ENCODE results near the gene MOCOS. TPM values are rescaled to one million over a fixed set of nuclear protein-coding genes. Genes with fewer than 3 reads are reported as not detected.
"Not testable (repeated sequence)": the region's sequence is repeated elsewhere in the genome, so short reads cannot be mapped to it uniquely, and the experiment has no call there.

MOCOS gene
- total RNA-seq, 2 experiments from 2014 or later: 0.13 to 0.18 TPM

DNA sequence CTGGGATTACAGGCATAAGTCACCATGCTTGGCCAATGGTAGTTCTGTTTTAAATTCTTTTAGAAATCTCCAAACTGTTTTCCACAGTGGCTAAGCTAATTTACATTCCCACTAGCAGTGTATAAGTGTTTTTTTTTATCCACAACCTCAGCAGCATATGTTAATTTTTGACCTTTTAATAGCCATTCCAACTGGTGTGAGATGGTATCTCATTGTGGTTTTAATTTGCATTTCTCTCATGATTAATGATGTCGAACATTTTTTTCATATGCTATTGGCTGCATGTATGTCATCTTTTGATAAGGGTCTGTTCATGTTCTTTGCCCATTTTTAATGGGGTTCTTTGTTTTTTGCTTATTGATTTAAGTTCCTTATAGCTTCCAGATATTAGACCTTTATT lies 20.0 kb downstream of the MOCOS start:
- no peak for DNase-seq
- intact Hi-C loops (cut with micrococcal nuclease): no loop called here
- ChIA-PET CTCF (no interaction called here), POLR2A (no interaction called here)
- no peak overlapping the region for H3K4me3 Mint-ChIP-seq
- no peak for ATAC-seq
- H3K27me3 Mint-ChIP-seq: peaks cover 3% of the 10 kb centered on the region
- TF ChIP-seq, protein P1, sequence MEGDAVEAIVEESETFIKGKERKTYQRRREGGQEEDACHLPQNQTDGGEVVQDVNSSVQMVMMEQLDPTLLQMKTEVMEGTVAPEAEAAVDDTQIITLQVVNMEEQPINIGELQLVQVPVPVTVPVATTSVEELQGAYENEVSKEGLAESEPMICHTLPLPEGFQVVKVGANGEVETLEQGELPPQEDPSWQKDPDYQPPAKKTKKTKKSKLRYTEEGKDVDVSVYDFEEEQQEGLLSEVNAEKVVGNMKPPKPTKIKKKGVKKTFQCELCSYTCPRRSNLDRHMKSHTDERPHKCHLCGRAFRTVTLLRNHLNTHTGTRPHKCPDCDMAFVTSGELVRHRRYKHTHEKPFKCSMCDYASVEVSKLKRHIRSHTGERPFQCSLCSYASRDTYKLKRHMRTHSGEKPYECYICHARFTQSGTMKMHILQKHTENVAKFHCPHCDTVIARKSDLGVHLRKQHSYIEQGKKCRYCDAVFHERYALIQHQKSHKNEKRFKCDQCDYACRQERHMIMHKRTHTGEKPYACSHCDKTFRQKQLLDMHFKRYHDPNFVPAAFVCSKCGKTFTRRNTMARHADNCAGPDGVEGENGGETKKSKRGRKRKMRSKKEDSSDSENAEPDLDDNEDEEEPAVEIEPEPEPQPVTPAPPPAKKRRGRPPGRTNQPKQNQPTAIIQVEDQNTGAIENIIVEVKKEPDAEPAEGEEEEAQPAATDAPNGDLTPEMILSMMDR (IDR thresholded peaks at IDR 0.05): no peak
- no peak overlapping the region for H3K27ac Mint-ChIP-seq
- H3K4me1 Mint-ChIP-seq (ENCODE audit: low read depth): no peaks in the 10 kb centered on the region
- peaks cover 4% of the 10 kb centered on the region for H3K9me3 Mint-ChIP-seq
- H3K36me3 Mint-ChIP-seq (ENCODE audit: low read depth): no peaks in the 10 kb centered on the region

DNA sequence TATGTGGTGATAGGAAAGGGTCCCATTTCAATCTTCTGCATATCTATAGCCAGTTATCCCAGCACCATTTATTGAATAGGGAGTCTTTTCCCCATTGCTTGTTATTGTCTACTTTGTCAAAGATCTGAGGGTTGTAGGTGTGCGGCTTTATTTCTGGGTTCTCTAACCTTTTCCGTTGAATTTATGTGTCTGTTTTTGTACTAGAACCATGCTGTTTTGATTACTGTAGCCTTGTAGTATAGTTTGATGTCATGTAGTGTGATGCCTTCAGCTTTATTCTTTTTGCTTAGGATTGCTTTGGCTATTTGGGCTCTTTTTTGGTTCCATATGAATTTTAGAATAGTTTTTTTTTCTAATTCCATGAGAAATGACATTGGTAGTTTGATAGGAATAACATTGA lies 20.7 kb downstream of the MOCOS start:
- intact Hi-C loops (cut with micrococcal nuclease); H3K27me3 Mint-ChIP-seq; H3K4me3 Mint-ChIP-seq; H3K36me3 Mint-ChIP-seq (ENCODE audit: low read depth); CTCF ChIA-PET; ATAC-seq; H3K9me3 Mint-ChIP-seq; POLR2A ChIA-PET; H3K4me1 Mint-ChIP-seq (ENCODE audit: low read depth); H3K27ac Mint-ChIP-seq; DNase-seq: not testable (repeated sequence)

DNA sequence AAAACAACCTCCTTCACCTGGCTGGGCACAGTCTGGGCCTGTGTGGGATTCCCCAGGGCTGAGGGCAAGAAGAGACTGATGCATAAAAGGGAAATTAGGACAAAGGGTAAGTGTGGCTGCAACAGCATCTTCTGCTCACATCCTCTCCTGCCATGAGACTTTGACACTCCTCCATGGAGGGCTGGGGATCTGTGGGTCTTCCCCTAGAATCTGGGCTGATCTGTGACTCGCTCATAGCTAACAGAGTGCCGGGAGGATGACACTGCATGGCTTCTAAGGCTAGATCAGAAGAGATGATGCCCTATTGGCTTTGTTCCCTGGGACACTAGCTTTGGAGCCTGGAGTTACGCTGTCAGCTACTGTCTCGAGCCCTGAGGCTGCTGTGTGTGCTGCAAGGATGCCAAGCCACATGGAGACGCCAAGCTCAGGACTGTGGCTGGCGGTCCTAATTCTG lies 24.3 kb downstream of the MOCOS start:
- intact Hi-C loops (cut with micrococcal nuclease): no loop called here
- no peak for DNase-seq

DNA sequence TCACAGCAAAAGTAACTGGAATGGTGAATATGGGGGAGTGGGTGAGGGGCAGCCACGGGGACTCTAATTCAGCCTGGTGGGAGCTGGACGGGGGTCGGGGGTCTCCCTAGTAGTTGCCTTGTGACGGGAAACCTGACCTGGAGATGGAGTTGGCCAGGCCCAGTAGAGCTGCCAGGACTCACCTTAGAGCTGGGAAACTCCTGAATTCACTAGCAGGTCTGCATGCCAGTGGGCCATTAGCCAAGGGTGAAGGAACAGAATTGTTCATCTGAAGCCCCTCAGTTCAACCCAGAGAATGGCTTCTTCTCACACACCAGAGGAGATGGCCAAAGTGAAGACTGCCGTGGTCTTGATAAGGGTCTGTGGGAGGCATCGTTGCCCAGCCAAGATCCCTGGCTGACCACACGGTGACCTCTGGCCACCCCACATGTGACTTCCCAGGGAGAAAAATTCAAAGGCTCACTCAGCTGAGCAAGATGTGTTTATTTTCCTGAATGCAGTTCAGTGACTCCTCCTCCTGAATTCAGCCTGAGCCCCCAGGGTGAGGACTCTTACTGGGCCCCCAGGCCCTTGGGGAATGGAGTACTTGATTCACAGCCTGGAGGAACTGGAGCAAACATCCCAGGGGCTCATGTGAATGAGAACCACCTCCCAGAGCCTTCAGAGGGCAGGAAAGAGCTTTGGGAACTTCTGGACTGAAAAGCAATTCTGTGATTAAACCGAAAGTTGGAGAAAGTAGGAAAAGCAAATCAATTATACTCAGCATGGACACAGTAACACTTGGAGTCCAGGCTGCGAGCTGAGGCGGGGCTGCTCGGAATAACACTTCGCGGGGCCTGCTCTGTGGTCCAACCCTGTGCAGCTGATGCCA lies 25.2 kb downstream of the MOCOS start:
- ChIA-PET CTCF (no interaction called here), POLR2A (no interaction called here)
- no peak overlapping the region for H3K4me3 Mint-ChIP-seq
- no peak overlapping the region for H3K27ac Mint-ChIP-seq
- peaks cover 3% of the 10 kb centered on the region for H3K27me3 Mint-ChIP-seq
- intact Hi-C loops (cut with micrococcal nuclease): no loop called here
- H3K9me3 Mint-ChIP-seq: peaks cover 4% of the 10 kb centered on the region
- DNase-seq: no peak
- ATAC-seq: no peak
- H3K4me1 Mint-ChIP-seq (ENCODE audit: low read depth): no peaks in the 10 kb centered on the region
- TF ChIP-seq, protein P1 (IDR thresholded peaks at IDR 0.05): no peak
- H3K36me3 Mint-ChIP-seq (ENCODE audit: low read depth): no peaks in the 10 kb centered on the region

More for the DNA sequence above, 24.3 kb downstream of the MOCOS start:
- ChIA-PET POLR2A (interaction anchor here (1.1 kb wide), 1 partner anchor 9 kb away, joined by 3 read pairs; no protein-coding TSS in a partner anchor), CTCF (no interaction called here)
- ATAC-seq: no peak
- H3K4me3 Mint-ChIP-seq: no peak overlapping the region
- TF ChIP-seq, protein P1 (IDR thresholded peaks at IDR 0.05): no peak
- H3K4me1 Mint-ChIP-seq (ENCODE audit: low read depth): no peaks in the 10 kb centered on the region
- H3K9me3 Mint-ChIP-seq: peaks cover 4% of the 10 kb centered on the region
- no peaks in the 10 kb centered on the region for H3K36me3 Mint-ChIP-seq (ENCODE audit: low read depth)
- no peak overlapping the region for H3K27ac Mint-ChIP-seq
- peaks cover 3% of the 10 kb centered on the region for H3K27me3 Mint-ChIP-seq

- Mint-ChIP-seq H3K4me1 (ENCODE audit: low read depth) (no peaks in the 10 kb centered on the region), H3K9me3 (no peaks in the 10 kb centered on the region), H3K27me3 (peaks cover 3% of the 10 kb centered on the region), H3K36me3 (ENCODE audit: low read depth) (no peaks in the 10 kb centered on the region), H3K27ac (no peak overlapping the region), H3K4me3 (no peak overlapping the region)
- intact Hi-C loops (cut with micrococcal nuclease): no loop called here
- DNase-seq (no peak), ATAC-seq (no peak)
- ChIA-PET POLR2A (no interaction called here), CTCF (no interaction called here)
- TF ChIP-seq, protein P1 (IDR thresholded peaks at IDR 0.05): no peak
These were observed 27.5 kb downstream of the MOCOS start for GRCh38 chr18:36214811-36215210.

Measured in activated CD8-positive, alpha-beta T cell treated with anti-CD3 and anti-CD28 coated beads for 36 hours (primary cell).